ENCODE measurements around the gene IVNS1ABP.
"Not testable (repeated sequence)": the region's sequence is repeated elsewhere in the genome, so short reads cannot be mapped to it uniquely, and the experiment has no call there.

IVNS1ABP gene

GRCh38 chr1:185325413-185325812 lies 8.4 kb upstream of the IVNS1ABP start:
- DNase-seq, result peak; percentile 10

- no peak for DNase-seq
These were observed 7.1 kb upstream of the IVNS1ABP start for GRCh38 chr1:185324118-185324517.

DNA sequence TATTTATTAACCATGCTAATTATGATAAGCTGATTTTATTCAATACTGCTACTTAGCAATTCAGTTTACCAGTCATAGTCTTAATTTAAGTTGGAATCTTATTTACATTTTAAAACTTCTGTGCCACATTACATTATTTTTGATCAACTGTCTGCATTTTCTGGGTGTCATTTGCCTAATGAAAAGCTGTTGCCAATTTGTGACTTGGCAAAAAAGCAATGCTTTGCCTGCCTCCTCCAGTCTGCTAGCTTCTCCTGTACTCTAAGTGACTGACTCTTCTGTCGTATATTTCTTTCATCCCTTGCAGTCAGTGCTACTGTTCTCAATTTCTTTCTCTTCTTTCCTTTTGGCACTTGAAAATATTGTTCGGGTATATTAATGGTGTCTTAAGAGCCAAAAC lies 5.6 kb upstream of the IVNS1ABP start:
- DNase-seq, result no peak

DNA sequence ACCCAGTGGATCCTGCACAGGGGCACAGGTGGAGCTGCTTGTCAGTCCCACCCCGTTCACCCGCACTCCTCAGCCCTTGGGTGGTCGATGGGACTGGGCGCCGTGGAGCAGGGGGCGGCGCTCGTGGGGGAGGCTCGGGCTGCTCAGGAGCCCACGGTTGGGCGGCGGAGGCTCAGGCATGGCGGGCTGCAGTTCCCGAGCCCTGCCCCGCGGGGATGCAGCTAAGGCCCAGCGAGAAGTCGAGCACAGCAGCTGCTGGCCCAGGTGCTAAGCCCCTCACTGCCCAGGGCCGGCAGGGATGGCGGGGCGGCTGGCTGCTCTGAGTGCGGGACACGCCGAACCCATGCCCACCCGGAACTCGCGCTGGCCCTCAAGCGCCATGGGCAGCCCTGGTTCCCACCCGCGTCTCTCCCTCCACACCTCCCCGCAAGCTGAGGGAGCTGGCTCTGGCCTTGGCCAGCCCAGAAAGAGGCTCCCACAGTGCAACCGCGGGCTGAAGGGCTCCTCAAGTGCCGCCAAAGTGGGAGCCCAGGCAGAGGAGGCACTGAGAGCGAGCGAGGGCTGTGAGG lies 4.7 kb upstream of the IVNS1ABP start:
- not testable (repeated sequence) for DNase-seq

GRCh38 chr1:185321104-185321503 lies 4.1 kb upstream of the IVNS1ABP start:
- DNase-seq, result not testable (repeated sequence)

GRCh38 chr1:185319139-185319475 lies 2.1 kb upstream of the IVNS1ABP start:
- DNase-seq, result no peak

DNA sequence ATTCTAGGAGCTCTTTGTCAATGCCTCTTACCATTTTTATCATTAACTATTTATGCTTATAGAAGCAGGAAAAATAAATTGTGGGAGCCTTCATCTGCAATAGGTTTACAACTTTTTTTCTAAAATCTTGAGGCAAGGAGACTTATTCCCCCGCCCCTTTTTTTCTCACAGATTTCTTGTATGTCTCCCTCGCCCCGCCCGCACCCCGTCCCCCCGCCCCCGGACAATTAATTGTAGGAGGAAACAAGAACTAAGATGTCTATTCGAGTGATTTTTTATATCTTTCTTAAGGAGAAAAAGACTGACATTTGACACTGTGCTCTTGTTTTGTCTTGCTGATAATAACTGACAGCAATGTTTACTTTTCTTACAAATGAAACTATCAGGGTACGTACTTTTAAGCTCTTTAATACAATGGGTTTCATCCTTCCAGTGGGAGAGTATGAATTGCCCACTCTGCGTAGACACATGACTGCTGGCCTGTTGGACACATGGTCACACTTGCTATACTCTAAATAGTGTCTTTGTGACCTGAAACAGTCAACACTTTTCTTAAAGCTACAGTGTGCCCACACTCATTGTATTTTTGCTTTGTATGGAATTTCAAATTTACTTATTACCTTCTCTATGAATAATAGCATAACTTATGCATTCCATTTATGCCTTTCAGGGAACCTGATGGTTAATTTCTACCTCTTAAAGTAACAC lies 1.5 kb upstream of the IVNS1ABP start:
- DNase-seq, result no peak

- peak; percentile 86 for DNase-seq
These were observed 855 bp upstream of the IVNS1ABP start for GRCh38 chr1:185317886-185318310.

GRCh38 chr1:185316163-185317033 lies 645 bp downstream of the IVNS1ABP start:
- peak; percentile 93 for DNase-seq

DNA sequence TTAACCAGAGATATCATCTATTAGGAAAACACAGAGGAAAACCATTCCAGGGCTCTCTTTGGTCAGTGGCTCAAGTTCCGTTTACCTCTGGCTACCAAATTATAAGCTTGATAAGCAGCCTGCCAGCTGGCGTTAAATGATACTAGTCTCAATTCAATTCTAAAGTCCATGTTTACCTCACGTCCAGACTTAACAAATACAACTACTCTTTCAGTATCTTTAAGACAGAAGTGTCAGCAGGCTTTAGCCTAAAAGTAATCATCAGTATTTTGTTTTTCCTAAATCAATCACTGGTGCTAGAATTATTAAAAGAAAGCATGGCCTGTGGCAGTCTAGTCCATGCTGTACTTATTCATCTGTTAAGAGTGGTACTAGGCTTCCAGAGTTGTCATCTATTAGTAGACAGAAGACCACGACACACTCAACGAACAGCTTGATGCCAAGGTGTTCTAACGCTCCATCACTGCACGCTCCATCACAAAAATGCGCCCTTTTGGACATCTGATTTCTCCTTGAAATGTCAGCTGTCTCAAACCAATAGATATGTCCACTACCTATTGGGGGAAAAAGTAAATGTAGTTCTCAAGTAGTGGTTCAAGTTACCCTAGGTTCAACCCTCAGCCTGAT lies 1.5 kb downstream of the IVNS1ABP start:
- peak; percentile 47 for DNase-seq

- no peak for DNase-seq
These were observed 2.6 kb downstream of the IVNS1ABP start for GRCh38 chr1:185314411-185314810.

DNA sequence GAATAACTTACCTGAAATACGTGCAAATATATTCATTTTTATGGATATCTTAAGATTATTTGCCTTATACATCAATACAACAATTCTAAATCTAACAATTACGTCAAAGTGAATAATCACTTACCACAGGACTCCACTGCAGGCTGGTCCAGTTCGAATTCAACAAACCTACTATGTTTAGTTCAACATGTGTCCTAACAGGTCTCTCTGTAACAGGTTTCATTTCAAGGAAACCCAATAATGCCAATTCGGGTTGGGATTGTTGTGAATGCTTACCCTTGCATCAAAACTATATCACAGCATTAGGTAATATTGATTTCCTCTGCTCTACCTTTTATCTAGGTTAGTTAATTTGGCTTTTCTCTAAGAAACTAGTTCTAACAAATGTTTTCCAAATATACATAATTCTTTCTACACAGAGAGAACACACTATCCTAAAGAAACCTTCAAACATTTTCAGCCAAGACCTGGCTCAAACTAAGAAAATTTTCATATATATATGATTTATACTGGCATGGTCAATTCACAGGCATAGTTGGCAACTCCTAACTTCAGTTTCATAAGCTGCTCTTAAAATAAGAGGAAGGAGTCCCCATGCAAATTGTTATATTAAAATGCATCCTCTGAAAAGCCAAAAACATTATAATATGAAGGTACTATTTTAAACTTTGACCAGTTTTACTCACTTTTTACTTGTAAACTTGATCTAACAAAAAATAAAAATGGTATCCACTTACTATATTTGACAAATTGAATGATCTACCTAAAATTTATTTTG lies 4.5 kb downstream of the IVNS1ABP start:
- no peak for DNase-seq

- no peak for DNase-seq
These were observed 5.3 kb downstream of the IVNS1ABP start for GRCh38 chr1:185311589-185312225.

- DNase-seq, result no peak
These were observed 7.5 kb downstream of the IVNS1ABP start for GRCh38 chr1:185309566-185309965.

- DNase-seq, result no peak
These were observed 8.9 kb downstream of the IVNS1ABP start for GRCh38 chr1:185308126-185308525.

- no peak for DNase-seq
These were observed 11.6 kb downstream of the IVNS1ABP start for GRCh38 chr1:185305419-185305818.

DNA sequence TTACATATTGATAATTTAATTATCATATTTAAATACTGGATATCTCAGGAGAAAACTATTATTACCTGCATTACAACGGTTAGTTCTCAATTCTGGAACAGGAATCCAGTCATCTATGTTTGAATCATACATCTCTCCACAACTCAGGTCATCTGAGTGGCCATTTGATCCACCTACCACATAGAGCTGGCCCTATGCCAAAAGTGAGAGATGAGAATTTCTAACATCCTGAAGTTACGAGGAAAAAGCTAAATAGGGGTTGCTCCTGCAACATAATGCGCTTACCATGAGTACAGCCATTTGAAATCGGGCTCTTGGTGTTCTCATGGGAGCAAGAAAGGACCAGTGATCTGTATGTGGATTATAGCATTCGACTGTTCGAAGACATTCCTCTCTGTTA lies 16.9 kb downstream of the IVNS1ABP start:
- DNase-seq, result no peak

DNA sequence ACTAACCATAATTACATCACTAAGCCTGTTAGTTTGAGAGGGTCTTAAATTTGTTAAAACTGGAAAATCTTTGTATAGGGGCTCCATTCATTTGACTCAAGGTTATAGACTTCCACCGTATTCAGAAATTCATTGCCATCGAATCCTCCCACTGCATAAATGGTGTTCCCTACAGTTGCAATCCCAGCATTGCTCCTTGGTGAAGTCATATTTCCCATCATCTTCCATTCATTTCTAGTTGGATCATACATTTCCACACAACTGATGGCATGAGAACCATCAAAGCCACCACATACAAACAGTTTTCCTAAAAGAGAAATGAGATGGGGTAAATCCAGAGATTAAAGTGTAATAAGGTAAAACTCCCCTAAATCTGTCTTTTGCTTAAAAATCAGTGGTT lies 19.1 kb downstream of the IVNS1ABP start:
- no peak for DNase-seq

DNA sequence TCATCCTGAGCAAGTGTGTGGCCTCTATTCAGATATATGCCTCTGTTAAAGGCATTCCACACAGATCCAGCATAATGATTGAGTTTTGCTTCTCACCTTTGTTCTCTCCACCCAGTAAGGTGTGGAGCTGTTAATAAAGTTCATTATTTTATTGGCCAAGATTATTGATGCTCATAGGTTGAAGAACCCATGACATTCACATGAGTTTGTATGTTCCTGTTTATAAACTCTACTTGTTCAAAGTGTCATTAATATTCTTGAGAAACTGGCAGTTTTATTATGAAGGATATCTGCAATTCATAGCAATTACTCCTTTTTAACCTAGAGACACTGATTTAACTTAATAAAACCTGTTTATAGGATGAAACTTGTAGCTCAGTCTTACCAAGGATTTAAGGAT lies 22.0 kb downstream of the IVNS1ABP start:
- DNase-seq, result no peak

DNA sequence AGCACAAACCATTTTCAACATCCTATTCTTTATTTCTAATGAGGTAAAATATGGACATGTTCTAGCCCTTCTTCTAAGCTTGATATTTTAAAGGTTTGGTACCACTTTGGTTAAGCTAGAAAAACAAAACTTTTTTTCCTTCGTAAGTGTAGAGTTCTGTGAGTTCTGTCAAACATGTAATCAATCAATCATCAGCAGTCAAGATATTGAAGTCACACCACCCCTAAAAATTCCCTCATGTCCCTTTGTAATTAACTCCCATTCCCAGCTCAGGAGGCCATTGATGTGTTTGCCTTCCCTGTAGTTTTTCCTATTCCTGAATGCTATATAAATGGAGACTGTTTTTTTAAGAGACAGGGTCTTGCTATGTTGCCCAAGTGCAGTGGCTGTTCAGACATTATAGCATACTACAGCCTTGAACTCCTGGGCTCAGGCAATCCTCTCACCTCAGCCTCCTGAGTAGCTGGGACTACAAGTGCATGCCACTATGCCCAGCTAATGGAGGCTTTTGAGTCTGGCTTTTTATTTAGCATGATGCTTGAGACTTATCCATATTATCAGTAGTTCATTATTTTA lies 23.0 kb downstream of the IVNS1ABP start:
- no peak for DNase-seq

DNA sequence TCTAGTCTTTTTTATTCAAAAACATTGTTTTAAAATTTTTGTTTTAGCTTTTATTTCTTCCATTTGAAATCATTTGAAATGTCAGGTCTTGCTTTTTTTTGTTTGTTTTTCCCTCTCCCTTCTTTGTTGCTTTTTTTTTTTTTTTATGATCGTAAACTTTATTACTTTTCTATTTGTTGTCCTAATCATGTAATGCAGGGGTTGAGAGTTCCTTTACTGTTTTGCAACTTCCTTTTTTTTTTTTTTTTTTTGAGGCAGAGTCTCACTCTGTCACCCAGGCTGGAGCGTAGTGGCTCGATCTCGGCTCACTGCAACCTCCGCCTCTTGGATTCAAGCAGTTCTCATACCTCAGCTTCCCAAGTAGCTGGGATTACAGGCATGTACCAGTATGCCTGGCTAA lies 24.8 kb downstream of the IVNS1ABP start:
- DNase-seq, result no peak

- no peak for DNase-seq
These were observed 25.4 kb downstream of the IVNS1ABP start for GRCh38 chr1:185291652-185292051.

Measured in DMS53 (cell line).